ENCODE measurements around the gene PSMB2.

DNA sequence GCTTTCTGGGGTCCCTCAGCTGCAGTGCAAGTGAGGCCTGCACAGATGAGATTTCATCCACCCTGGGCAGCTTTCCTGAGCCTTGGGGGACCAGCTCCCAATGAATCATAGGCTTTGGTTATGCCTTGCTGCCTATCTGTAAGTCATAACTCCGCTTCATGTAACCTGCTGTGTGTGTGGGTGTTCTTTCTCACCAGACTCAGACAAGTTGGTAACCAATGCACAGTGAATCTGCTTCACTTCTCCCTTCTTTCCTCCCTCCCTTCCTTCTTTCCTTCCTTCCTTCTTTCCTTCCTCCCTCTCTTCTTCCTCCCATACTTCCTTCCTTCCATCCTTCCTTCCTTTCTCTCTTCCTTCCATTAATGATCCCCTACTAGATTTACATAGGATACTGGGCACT is 34.4 kb upstream of the PSMB2 start:
- TF ChIP-seq HDGF (IDR thresholded peaks at IDR 0.05; ENCODE audit: borderline replicate concordance) (no peak), SP1 (IDR thresholded peaks at IDR 0.05) (no peak), FOXA1 (IDR thresholded peaks at IDR 0.05) (no peak), ARNT (IDR thresholded peaks at IDR 0.05) (no peak), ELF4 (IDR thresholded peaks at IDR 0.05) (no peak), BHLHE40 (IDR thresholded peaks at IDR 0.05; ENCODE audit: borderline replicate concordance) (no peak), FOXK2 (IDR thresholded peaks at IDR 0.05) (no peak), TARDBP (IDR thresholded peaks at IDR 0.05) (no peak), ZNF384 (IDR thresholded peaks at IDR 0.05) (no peak), FOXM1 (IDR thresholded peaks at IDR 0.05; ENCODE audit: borderline replicate concordance) (no peak), NFRKB (IDR thresholded peaks at IDR 0.05) (no peak)

Measured in HEK293T (cell line).